ENCODE measurements around the gene DMRTA2.

Gene DMRTA2

DNA sequence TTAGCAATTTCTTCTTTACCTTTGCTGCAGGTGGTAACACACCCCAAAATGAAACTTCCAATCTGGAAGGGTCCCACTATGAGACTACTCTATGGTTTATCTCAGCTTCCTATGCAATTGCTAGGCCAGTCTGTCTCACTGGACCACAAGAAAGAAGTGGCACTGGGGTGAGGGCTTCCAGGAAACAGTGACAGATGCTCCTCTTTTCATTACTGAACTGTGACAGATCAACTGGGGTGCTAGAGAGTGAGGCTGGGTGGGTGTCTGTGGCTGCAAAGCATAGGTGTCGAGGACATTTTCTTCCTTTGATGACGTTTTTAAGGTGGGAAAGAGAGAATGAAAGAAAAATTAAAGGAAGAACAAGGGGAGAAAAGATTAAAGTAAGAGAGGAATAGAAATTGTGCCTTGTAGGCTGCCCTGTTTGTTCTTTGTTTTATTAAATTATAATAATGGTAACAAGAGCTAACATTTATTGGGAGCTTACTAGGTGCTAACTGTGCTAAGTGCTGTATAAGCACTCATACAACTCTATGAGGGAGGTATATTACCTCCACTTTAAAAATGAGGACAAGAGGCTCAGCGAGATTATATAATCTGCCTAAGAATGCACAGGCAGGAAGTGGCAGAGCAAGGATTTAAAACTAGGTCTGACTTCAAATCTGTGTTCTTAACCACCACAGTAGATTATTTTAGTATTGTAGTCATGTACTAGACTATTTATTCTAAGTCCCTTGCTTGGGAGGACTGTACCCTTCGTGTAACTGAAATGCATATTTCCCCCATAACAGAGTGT is 27.8 kb upstream of the DMRTA2 start:
- H3K27ac ChIP-seq: no peak overlapping the region
- TF ChIP-seq, protein P1, sequence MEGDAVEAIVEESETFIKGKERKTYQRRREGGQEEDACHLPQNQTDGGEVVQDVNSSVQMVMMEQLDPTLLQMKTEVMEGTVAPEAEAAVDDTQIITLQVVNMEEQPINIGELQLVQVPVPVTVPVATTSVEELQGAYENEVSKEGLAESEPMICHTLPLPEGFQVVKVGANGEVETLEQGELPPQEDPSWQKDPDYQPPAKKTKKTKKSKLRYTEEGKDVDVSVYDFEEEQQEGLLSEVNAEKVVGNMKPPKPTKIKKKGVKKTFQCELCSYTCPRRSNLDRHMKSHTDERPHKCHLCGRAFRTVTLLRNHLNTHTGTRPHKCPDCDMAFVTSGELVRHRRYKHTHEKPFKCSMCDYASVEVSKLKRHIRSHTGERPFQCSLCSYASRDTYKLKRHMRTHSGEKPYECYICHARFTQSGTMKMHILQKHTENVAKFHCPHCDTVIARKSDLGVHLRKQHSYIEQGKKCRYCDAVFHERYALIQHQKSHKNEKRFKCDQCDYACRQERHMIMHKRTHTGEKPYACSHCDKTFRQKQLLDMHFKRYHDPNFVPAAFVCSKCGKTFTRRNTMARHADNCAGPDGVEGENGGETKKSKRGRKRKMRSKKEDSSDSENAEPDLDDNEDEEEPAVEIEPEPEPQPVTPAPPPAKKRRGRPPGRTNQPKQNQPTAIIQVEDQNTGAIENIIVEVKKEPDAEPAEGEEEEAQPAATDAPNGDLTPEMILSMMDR (conservative IDR thresholded peaks at IDR 0.05): no peak

DNA sequence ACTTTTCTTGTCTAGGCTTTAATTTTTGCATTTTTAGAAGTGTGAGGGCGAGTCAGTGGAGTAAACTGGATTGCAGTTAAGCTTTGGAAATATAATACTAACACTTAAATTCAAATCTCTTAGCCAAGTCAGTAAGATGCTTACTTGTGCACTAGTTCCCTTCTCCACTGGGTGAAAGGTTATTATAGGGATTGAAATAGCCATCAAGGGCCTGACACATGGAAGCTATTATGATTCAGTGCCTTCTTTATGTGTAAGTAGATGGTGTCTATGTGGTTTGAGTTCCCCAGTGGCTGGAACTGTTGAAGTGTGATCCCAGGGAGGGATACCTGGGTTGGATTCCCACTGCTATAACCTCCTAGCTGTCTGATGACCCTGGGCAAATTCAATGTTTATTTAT is 24.7 kb upstream of the DMRTA2 start:
- TF ChIP-seq, protein P1 (conservative IDR thresholded peaks at IDR 0.05): no peak
- no peak for TF ChIP-seq ZFX (IDR thresholded peaks at IDR 0.05)
- no peak overlapping the region for H3K27ac ChIP-seq

DNA sequence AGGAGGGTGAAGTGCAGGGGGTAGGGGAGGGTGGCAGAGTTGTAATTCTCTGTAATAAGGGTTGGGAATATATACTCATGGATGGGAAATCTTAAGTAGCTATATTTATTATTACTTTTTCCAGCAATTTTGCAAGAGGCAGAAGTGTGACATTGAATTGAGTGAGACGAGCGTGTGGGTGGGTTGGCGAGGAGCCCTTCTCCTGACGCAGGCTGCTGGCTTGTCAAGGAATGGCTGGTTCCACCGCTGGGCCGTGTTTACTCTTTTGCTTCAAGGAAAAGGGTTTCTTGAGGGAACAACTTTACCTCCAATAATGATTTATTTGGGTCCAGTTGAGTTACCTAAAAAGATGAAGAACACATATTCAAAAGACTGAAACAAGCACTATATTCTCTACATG is 17.9 kb upstream of the DMRTA2 start:
- no peak overlapping the region for H3K27ac ChIP-seq
- TF ChIP-seq, protein P1 (conservative IDR thresholded peaks at IDR 0.05): no peak
- no peak for TF ChIP-seq ZFX (IDR thresholded peaks at IDR 0.05)

GRCh38 chr1:50438945-50439344 is 15.7 kb upstream of the DMRTA2 start:
- no peak overlapping the region for H3K27ac ChIP-seq
- TF ChIP-seq, protein P1 (conservative IDR thresholded peaks at IDR 0.05): no peak; the same call in 1 of the 2 replicates
- no peak for TF ChIP-seq ZFX (IDR thresholded peaks at IDR 0.05)

- no peak overlapping the region for H3K27ac ChIP-seq
- TF ChIP-seq, protein P1 (conservative IDR thresholded peaks at IDR 0.05): no peak
- TF ChIP-seq ZFX (IDR thresholded peaks at IDR 0.05): no peak
Observed at GRCh38 chr1:50436489-50436888, 13.2 kb upstream of the DMRTA2 start.

GRCh38 chr1:50430010-50430405 is 6.8 kb upstream of the DMRTA2 start:
- H3K27ac ChIP-seq: no peak overlapping the region
- TF ChIP-seq, protein P1 (conservative IDR thresholded peaks at IDR 0.05): no peak
- no peak for TF ChIP-seq ZFX (IDR thresholded peaks at IDR 0.05)

GRCh38 chr1:50427818-50428779 is 4.9 kb upstream of the DMRTA2 start:
- H3K27ac ChIP-seq: no peak overlapping the region
- no peak for TF ChIP-seq ZFX (IDR thresholded peaks at IDR 0.05)
- TF ChIP-seq, protein P1 (conservative IDR thresholded peaks at IDR 0.05): no peak

All from C4-2B (cell line).